Stimulated activated CD4-positive, alpha-beta T cell treated with anti-CD3 and anti-CD28 coated beads, Interleukin-4, amount 100 ng/mL, for 48 hours (primary cell): Measurements from ENCODE around the gene ERICH6.

ENCODE experiments used
- DNase-seq, 2 donors: peaks; one replicate each; pipeline ENCODE4 v3.0.0-alpha.2; 2020; ENCODE audit warnings: low read depth in 2 of 2

ERICH6 gene

GRCh38 chr3:150703756-150704344 is at the start of gene ERICH6:
Gene ERICH6, minus strand, starts transcription at chr3:150703920. Its CDS starts 22 bp downstream, at chr3:150703898.
- DNase-seq: peak; percentile 75 to 82

GRCh38 chr3:150751781-150752263 is 48.1 kb upstream of the ERICH6 start:
- DNase-seq: no peak

- DNase-seq: no peak
Measured at GRCh38 chr3:150749255-150749654, 45.5 kb upstream of the ERICH6 start.

- no peak for DNase-seq
Measured at GRCh38 chr3:150748684-150749047, 44.9 kb upstream of the ERICH6 start.

GRCh38 chr3:150747886-150748683 is 44.4 kb upstream of the ERICH6 start:
- DNase-seq: no peak

- no peak for DNase-seq
Measured at GRCh38 chr3:150746791-150747590, 43.3 kb upstream of the ERICH6 start.

GRCh38 chr3:150745832-150746231 is 42.1 kb upstream of the ERICH6 start:
- no peak for DNase-seq

- no peak for DNase-seq
Measured at GRCh38 chr3:150744919-150745211, 41.1 kb upstream of the ERICH6 start.

GRCh38 chr3:150744041-150744918 is 40.6 kb upstream of the ERICH6 start:
- DNase-seq: no peak

GRCh38 chr3:150743508-150743907 is 39.8 kb upstream of the ERICH6 start:
- no peak for DNase-seq

- DNase-seq: no peak
Measured at GRCh38 chr3:150742679-150743078, 39.0 kb upstream of the ERICH6 start.

GRCh38 chr3:150742141-150742523 is 38.4 kb upstream of the ERICH6 start:
- DNase-seq: no peak

- no peak for DNase-seq
Measured at GRCh38 chr3:150741497-150742140, 37.9 kb upstream of the ERICH6 start.

- no peak for DNase-seq
Measured at GRCh38 chr3:150740733-150741496, 37.2 kb upstream of the ERICH6 start.

- DNase-seq: no peak
Measured at GRCh38 chr3:150739877-150740645, 36.3 kb upstream of the ERICH6 start.

GRCh38 chr3:150739200-150739863 is 35.6 kb upstream of the ERICH6 start:
- no peak for DNase-seq

GRCh38 chr3:150738688-150739087 is 35.0 kb upstream of the ERICH6 start:
- no peak for DNase-seq

- DNase-seq: peak; percentile 33 to 70
Measured at GRCh38 chr3:150737874-150738679, 34.4 kb upstream of the ERICH6 start.
